Mucosa of rectum (tissue), 2 donors: Measurements from ENCODE around the gene SIAH2.

Experiments
- H3K27ac ChIP-seq, 2 donors: one replicate each; pipeline ENCODE4 v1.7.0; 2013; ENCODE audit warnings: inconsistent platforms in 2 of 2, low read depth in 2 of 2, low read length in 2 of 2
- H3K27me3 ChIP-seq, 2 donors: one replicate each; pipeline ENCODE4 v1.7.0; 2013; ENCODE audit warnings: low read length in 2 of 2; ENCODE audit not compliant: control insufficient read depth in 2 of 2, insufficient read depth in 2 of 2
- H3K36me3 ChIP-seq, 2 donors: one replicate each; pipeline ENCODE4 v1.7.0; 2013; ENCODE audit warnings: low read length in 2 of 2; ENCODE audit not compliant: control insufficient read depth in 2 of 2, insufficient read depth in 2 of 2
- H3K4me1 ChIP-seq, 2 donors: one replicate each; pipeline ENCODE4 v1.7.0; 2013; ENCODE audit warnings: low read length in 2 of 2, mild to moderate bottlenecking in 1 of 2; ENCODE audit not compliant: control insufficient read depth in 2 of 2, insufficient read depth in 2 of 2
- H3K4me3 ChIP-seq, 2 donors: one replicate each; pipeline ENCODE4 v1.7.0; 2013; ENCODE audit warnings: low read length in 2 of 2
- H3K9ac ChIP-seq, 2 donors: one replicate each; pipeline ENCODE4 v1.7.0; 2013; ENCODE audit warnings: low read length in 2 of 2, low read depth in 1 of 2, mild to moderate bottlenecking in 1 of 2
- H3K9me3 ChIP-seq, 2 donors: one replicate each; pipeline ENCODE4 v1.7.0; 2013; ENCODE audit warnings: low read length in 2 of 2; ENCODE audit not compliant: control insufficient read depth in 2 of 2
- donor health status: healthy.
- donor health status: Normal muscosa, but diverticular disease.

Gene SIAH2

GRCh38 chr3:150775001-150775599 lies 12.1 kb upstream of the SIAH2 start:
- Histone ChIP-seq H3K27me3 (no peaks in the 10 kb centered on the region), H3K9ac (no peak overlapping the region), H3K4me3 (no peak overlapping the region), H3K9me3 (no peaks in the 10 kb centered on the region), H3K36me3 (no peaks in the 10 kb centered on the region), H3K4me1 (no peaks in the 10 kb centered on the region), H3K27ac (no peak overlapping the region)

DNA sequence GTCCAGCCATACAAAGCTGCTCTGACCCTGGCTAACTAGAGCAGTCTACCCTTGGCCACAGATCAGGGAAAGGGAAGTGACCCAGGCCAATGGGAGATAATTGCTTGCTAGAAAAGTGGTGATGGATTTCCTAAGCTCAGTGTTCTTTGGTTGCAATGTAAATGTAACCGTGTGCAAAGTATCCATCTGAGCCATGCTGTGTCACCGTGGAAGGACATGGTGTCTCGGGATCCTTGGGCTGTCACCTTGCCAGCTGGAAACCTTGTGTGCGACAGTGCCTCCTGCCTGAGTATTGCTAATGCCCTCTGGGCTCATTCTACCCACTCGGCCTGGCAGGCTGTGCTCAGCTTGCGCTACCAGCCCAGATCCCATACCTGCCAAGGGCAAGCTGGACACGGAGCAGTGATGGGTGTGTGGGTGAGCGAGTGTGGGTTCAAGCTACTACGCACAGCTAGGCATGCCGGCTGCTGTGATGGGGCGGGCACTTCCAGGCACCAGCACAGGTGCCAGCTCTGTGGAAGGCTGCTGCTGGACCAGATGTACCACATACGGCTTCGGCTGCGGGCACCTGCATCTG lies 10.7 kb upstream of the SIAH2 start:
- H3K27me3 ChIP-seq = no peaks in the 10 kb centered on the region

GRCh38 chr3:150771600-150771999 lies 8.6 kb upstream of the SIAH2 start:
- no peaks in the 10 kb centered on the region for H3K36me3 ChIP-seq
- H3K27ac ChIP-seq = no peak overlapping the region
- no peak overlapping the region for H3K4me3 ChIP-seq
- H3K27me3 ChIP-seq = no peaks in the 10 kb centered on the region
- peaks cover 0 to 7% of the 10 kb centered on the region in 2 donors for H3K4me1 ChIP-seq
- no peak overlapping the region for H3K9ac ChIP-seq
- H3K9me3 ChIP-seq = no peaks in the 10 kb centered on the region

More for the DNA sequence above, 10.7 kb upstream of the SIAH2 start:
- no peaks in the 10 kb centered on the region for H3K9me3 ChIP-seq
- no peaks in the 10 kb centered on the region for H3K36me3 ChIP-seq
- no peaks in the 10 kb centered on the region for H3K4me1 ChIP-seq
- H3K9ac ChIP-seq = no peak overlapping the region
- H3K27ac ChIP-seq = no peak overlapping the region
- no peak overlapping the region for H3K4me3 ChIP-seq

- no peak overlapping the region for H3K9ac ChIP-seq
- H3K9me3 ChIP-seq = no peaks in the 10 kb centered on the region
- no peak overlapping the region for H3K27ac ChIP-seq
- H3K27me3 ChIP-seq = no peaks in the 10 kb centered on the region
- no peak overlapping the region for H3K4me3 ChIP-seq
- H3K36me3 ChIP-seq = no peaks in the 10 kb centered on the region
- H3K4me1 ChIP-seq = peaks cover 0 to 7% of the 10 kb centered on the region in 2 donors
Measured at GRCh38 chr3:150770681-150771080, 7.7 kb upstream of the SIAH2 start.

DNA sequence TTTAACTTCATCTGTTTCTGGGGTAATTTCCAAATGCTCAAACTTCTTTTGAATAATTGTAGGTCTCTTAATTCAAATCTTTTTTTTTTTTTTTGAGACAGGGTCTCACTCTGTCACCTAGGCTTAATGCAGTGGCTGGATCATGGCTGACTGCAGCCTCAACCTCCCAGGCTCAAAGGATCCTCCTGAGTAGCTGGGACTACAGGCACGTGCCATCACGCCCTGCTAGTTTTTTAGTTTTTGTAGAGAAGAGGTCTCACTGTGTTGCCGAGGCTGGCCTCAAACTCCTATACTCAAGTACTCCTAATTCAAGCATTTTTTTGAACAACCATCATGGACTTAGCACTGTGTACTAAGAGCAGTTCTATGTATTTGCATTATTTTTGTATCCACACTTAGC lies 3.8 kb upstream of the SIAH2 start:
- no peak overlapping the region for H3K27ac ChIP-seq

DNA sequence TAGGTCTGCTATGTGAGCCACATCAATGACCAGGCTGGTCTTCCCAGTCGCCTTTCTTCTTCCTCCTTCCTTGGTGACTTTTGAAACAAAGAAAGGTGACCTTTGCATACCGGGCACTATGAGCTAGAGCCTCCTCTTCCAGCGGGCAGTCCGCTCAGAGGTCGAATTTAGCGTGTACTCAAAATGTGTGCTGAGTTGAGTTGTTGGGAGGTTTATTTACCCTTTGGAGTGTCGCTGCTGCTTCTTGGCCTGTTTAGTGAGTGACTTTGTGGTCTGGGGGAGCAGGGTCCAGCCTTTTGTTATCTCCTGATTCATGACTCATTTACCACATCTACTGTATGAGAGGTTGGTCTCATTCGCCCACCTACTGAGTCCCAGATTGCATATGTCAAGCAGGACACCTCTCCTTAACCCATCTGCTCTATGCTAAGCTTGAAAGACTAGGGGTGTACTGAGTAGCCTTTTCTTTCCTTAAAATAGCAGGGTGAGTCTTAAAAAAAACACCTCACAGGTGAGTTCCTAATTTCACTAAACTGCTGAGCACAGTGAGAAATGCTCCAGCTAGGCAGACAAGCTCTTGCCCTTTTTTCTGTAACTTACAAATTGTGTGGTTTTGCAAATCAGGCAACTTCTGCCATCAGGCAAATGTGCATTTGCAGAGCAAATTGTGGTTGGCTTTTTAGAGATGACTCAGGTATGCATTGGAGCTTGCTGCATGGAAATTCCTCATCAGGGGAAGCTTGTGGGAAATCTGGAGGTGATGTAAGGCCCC lies 3.2 kb upstream of the SIAH2 start:
- Histone ChIP-seq H3K9ac (no peak overlapping the region), H3K9me3 (no peaks in the 10 kb centered on the region), H3K36me3 (no peaks in the 10 kb centered on the region), H3K27me3 (no peaks in the 10 kb centered on the region), H3K27ac (peak overlapping the region in 1 of 2 donors; percentile 29), H3K4me3 (no peak overlapping the region), H3K4me1 (peaks cover 12 to 22% of the 10 kb centered on the region in 2 donors)

More for the DNA sequence above, 3.8 kb upstream of the SIAH2 start:
- Histone ChIP-seq H3K9ac (no peak overlapping the region), H3K36me3 (no peaks in the 10 kb centered on the region), H3K27me3 (no peaks in the 10 kb centered on the region), H3K4me3 (no peak overlapping the region), H3K9me3 (no peaks in the 10 kb centered on the region), H3K4me1 (peaks cover 12 to 19% of the 10 kb centered on the region in 2 donors)

GRCh38 chr3:150764967-150765366 lies 2.0 kb upstream of the SIAH2 start:
- no peaks in the 10 kb centered on the region for H3K9me3 ChIP-seq
- no peaks in the 10 kb centered on the region for H3K27me3 ChIP-seq
- no peak overlapping the region for H3K4me3 ChIP-seq
- no peak overlapping the region for H3K27ac ChIP-seq
- peaks cover 16 to 32% of the 10 kb centered on the region in 2 donors for H3K4me1 ChIP-seq
- no peaks in the 10 kb centered on the region for H3K36me3 ChIP-seq
- no peak overlapping the region for H3K9ac ChIP-seq

- Histone ChIP-seq H3K4me3 (peak overlapping the region in 1 of 2 donors; percentile 87), H3K27me3 (no peaks in the 10 kb centered on the region), H3K27ac (peak overlapping the region; percentile 98 to 99), H3K9me3 (no peaks in the 10 kb centered on the region), H3K36me3 (no peaks in the 10 kb centered on the region), H3K9ac (peak overlapping the region in 1 of 2 donors; percentile 97), H3K4me1 (peaks cover 20 to 36% of the 10 kb centered on the region in 2 donors)
Measured at GRCh38 chr3:150764566-150764965, 1.6 kb upstream of the SIAH2 start.

DNA sequence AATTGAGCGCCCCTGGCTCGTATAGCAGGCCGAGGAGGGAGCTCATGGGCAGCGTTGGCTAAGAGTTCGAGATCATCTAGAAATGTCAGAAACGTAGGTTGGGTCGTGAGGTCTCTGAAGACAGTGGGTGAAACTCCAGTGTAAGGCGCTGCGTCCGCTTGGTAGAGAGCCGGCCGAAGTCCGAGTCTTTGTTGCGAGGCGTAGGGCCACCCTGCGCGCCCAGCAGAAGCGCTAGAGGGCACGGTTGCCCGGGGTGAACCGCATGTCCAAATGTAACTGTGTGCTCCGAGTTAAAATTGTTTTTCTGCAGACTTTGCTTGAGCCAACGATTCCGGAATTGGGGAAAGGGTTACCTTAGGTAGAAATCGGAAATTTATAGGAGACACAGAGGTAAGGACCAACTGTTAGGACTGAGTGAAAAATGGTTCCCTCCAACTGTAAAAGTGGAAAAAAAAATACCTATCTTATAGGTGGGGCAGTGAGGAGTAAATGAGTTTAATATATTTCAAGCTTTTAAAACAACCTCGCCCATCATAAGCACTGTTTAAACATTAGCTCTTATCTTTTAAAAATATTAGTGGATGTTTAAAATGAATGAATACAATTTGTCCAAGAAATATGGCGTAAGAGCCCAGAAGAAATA lies 993 bp upstream of the SIAH2 start:
- H3K27me3 ChIP-seq = no peaks in the 10 kb centered on the region
- H3K9me3 ChIP-seq = no peaks in the 10 kb centered on the region
- H3K36me3 ChIP-seq = peaks cover 0 to 5% of the 10 kb centered on the region in 2 donors
- peak overlapping the region; percentile 97 for H3K9ac ChIP-seq
- H3K4me1 ChIP-seq = peaks cover 20 to 41% of the 10 kb centered on the region in 2 donors
- peak overlapping the region; percentile 98 to 99 for H3K27ac ChIP-seq
- H3K4me3 ChIP-seq = peak overlapping the region; percentile 87 to 91

DNA sequence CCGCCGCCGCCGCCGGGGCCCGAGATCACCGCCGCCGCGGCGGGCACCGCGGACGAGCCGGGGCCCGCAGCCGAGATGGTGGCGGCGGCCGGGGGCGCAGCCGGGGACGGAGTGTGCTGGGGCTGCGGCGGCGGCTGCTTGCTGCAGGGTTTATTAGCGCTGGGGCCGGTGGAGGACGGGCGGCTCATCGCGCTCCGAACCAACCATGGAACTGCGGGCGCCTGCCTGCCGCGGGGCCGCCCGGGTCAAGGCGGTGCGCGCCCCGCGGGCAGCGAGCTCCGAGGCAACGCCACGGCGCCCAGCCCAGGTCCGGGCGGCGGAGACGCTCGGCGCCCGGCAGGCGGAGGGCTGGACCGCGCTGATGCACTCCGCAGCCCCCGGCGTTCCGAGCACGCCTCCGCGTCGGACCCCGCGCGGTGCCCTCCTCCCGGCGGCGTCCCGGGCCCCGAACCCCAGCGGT lies 277 bp downstream of the SIAH2 start:
- Histone ChIP-seq H3K9ac (peak overlapping the region; percentile 95 to 97), H3K36me3 (peaks cover 0 to 5% of the 10 kb centered on the region in 2 donors), H3K27ac (peak overlapping the region; percentile 98 to 99), H3K9me3 (no peaks in the 10 kb centered on the region), H3K4me1 (peaks cover 23 to 47% of the 10 kb centered on the region in 2 donors), H3K4me3 (peak overlapping the region; percentile 89 to 91), H3K27me3 (no peaks in the 10 kb centered on the region)
